OCI-LY1 (cell line): ENCODE results near the gene STAG1.

ENCODE experiments used
- H2AFZ ChIP-seq: fragments of 200-600 bp; sonication (generic), shearing (Covaris generic); 2 replicates; pipeline ENCODE4 v1.6.0; 2014; ENCODE audit warnings: antibody characterized with exemption, mild to moderate bottlenecking, low read length
- H3F3A ChIP-seq: fragments of 200-600 bp; sonication (generic), shearing (Covaris generic); 2 replicates; pipeline ENCODE4 v1.6.0; 2014; ENCODE audit warnings: mild to moderate bottlenecking, antibody characterized with exemption, low read length, moderate library complexity; ENCODE audit not compliant: insufficient read depth
- H3K27ac ChIP-seq: fragments of 200-600 bp; sonication (generic); 2 replicates; pipeline ENCODE4 v1.5.1; 2014; ENCODE audit warnings: low read length, mixed run types, mild to moderate bottlenecking, low read depth; ENCODE audit not compliant: poor library complexity, severe bottlenecking
- H3K27me3 ChIP-seq: fragments of 200-600 bp; sonication (generic); 2 replicates; pipeline ENCODE4 v1.6.0; 2014; ENCODE audit warnings: antibody characterized with exemption, mild to moderate bottlenecking, low read length, moderate library complexity; ENCODE audit not compliant: insufficient read depth
- H3K36me3 ChIP-seq: fragments of 200-600 bp; sonication (generic); 2 replicates; pipeline ENCODE4 v1.6.1; 2014; ENCODE audit warnings: mild to moderate bottlenecking, antibody characterized with exemption, low read length, moderate library complexity, mixed read lengths; ENCODE audit not compliant: insufficient read depth
- H3K4me1 ChIP-seq: fragments of 200-600 bp; sonication (generic); 2 replicates; pipeline ENCODE4 v1.5.1; 2014; ENCODE audit warnings: mild to moderate bottlenecking, low read length, moderate library complexity; ENCODE audit not compliant: insufficient read depth, severe bottlenecking
- H3K4me2 ChIP-seq: fragments of 200-600 bp; sonication (generic), shearing (Covaris generic); 2 replicates; pipeline ENCODE4 v1.6.1; 2014; ENCODE audit warnings: low read length
- H3K4me3 ChIP-seq: fragments of 200-600 bp; sonication (generic); 2 replicates; pipeline ENCODE4 v1.5.1; 2014; ENCODE audit warnings: low read length, low read depth, mild to moderate bottlenecking, mixed read lengths; ENCODE audit not compliant: poor library complexity, severe bottlenecking
- H3K79me2 ChIP-seq: fragments of 200-600 bp; shearing (Covaris generic); 2 replicates; pipeline ENCODE4 v1.6.1; 2016; ENCODE audit warnings: mixed run types, low read length, mixed read lengths; ENCODE audit not compliant: insufficient read depth
- H3K9ac ChIP-seq: fragments of 200-600 bp; sonication (generic), shearing (Covaris generic); 2 replicates; pipeline ENCODE4 v1.6.1; 2014; ENCODE audit warnings: mild to moderate bottlenecking, low read length, mixed read lengths
- H3K9me2 ChIP-seq: fragments of 200-600 bp; sonication (generic), shearing (Covaris generic); 2 replicates; pipeline ENCODE4 v1.6.1; 2014; ENCODE audit warnings: low read depth, mild to moderate bottlenecking, low read length, mixed read lengths
- H3K9me3 ChIP-seq: fragments of 200-600 bp; shearing (Covaris generic); 2 replicates; pipeline ENCODE4 v1.6.1; 2014; ENCODE audit warnings: low read length, mixed read lengths
- H4K20me1 ChIP-seq: fragments of 200-600 bp; sonication (generic), shearing (Covaris generic); 2 replicates; pipeline ENCODE4 v1.6.0; 2016; ENCODE audit warnings: mild to moderate bottlenecking, low read length; ENCODE audit not compliant: insufficient read depth
- EZH2 ChIP-seq: fragments of 200-600 bp; sonication (generic), shearing (Covaris generic); IDR thresholded peaks from 2 replicates; pipeline ENCODE4 v1.8.0; 2017; ENCODE audit warnings: borderline replicate concordance, mixed run types, mild to moderate bottlenecking, antibody characterized with exemption, low read length, moderate library complexity, mixed read lengths
- TF ChIP-seq, protein P1 (sequence below): fragments of 200-600 bp; sonication (generic), shearing (Covaris generic); IDR thresholded peaks from 2 replicates; pipeline ENCODE4 v1.5.1; 2017; ENCODE audit warnings: mild to moderate bottlenecking, antibody characterized with exemption, low read length, moderate library complexity, mixed read lengths

Gene STAG1

DNA sequence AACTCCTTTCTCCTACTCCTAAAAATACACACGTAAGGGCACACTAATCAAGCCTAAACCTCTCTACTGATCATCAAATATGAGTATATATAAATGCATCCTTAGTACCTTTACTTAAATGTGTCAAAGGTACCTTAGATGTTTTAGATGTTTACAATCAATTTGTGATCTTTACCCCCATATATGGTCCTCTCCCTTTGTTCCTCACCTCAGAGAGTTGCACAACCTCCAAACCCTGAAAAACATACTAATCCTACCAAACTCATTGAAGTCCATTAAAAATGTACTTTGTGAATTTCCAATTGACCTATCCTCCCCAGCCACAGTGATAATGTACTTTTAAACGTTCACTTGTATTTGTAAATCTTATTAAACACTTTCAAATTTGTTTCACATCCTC lies 249.1 kb downstream of the STAG1 start:
- H3K4me2 ChIP-seq = no peak overlapping the region
- H3K9me3 ChIP-seq = no peaks in the 10 kb centered on the region
- no peaks in the 10 kb centered on the region for H3F3A ChIP-seq
- H3K27ac ChIP-seq = no peak overlapping the region
- no peak overlapping the region for H2AFZ ChIP-seq
- TF ChIP-seq, protein P1, sequence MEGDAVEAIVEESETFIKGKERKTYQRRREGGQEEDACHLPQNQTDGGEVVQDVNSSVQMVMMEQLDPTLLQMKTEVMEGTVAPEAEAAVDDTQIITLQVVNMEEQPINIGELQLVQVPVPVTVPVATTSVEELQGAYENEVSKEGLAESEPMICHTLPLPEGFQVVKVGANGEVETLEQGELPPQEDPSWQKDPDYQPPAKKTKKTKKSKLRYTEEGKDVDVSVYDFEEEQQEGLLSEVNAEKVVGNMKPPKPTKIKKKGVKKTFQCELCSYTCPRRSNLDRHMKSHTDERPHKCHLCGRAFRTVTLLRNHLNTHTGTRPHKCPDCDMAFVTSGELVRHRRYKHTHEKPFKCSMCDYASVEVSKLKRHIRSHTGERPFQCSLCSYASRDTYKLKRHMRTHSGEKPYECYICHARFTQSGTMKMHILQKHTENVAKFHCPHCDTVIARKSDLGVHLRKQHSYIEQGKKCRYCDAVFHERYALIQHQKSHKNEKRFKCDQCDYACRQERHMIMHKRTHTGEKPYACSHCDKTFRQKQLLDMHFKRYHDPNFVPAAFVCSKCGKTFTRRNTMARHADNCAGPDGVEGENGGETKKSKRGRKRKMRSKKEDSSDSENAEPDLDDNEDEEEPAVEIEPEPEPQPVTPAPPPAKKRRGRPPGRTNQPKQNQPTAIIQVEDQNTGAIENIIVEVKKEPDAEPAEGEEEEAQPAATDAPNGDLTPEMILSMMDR = no peak
- TF ChIP-seq EZH2 = no peak
- H3K4me3 ChIP-seq = no peak overlapping the region
- H3K36me3 ChIP-seq = peaks cover 13% of the 10 kb centered on the region; the same call in 1 of the 2 replicates
- no peaks in the 10 kb centered on the region for H3K9me2 ChIP-seq
- no peaks in the 10 kb centered on the region for H3K4me1 ChIP-seq
- no peak overlapping the region for H3K9ac ChIP-seq
- H4K20me1 ChIP-seq = no peaks in the 10 kb centered on the region
- no peaks in the 10 kb centered on the region for H3K79me2 ChIP-seq
- H3K27me3 ChIP-seq = no peaks in the 10 kb centered on the region

DNA sequence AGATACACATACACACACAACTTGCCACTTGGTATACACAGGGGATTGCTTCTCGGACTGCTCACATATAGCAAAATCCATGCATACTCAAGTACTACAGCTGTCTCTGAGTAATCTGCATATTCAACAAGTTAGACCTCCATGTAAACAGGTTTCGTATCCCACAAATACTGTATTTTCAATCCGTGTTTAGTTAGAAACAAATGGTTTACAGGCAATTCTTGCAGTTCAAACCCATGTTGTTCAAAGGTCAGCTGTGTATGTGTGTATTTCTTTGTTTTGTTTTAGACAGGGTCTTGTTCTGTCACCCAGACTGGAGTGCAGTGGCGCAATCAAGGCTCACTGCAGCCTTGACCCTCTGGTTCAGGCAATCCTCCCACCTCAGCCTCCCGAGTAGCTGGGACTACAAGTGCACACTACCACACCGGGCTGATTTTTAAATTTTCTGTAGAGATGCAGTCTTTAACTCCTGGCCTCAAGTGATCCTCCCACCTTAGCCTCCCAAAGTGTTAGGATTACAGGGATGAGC lies 253.2 kb downstream of the STAG1 start:
- Histone ChIP-seq H3K9me2 (no peaks in the 10 kb centered on the region), H3F3A (no peaks in the 10 kb centered on the region), H3K9me3 (peaks cover 5% of the 10 kb centered on the region; the same call in 1 of the 2 replicates), H3K4me1 (no peaks in the 10 kb centered on the region), H3K27ac (no peak overlapping the region), H3K9ac (no peak overlapping the region), H3K4me2 (no peak overlapping the region), H3K27me3 (no peaks in the 10 kb centered on the region), H3K79me2 (no peaks in the 10 kb centered on the region), H3K4me3 (no peak overlapping the region), H3K36me3 (peaks cover 27% of the 10 kb centered on the region), H4K20me1 (no peaks in the 10 kb centered on the region), H2AFZ (no peak overlapping the region)
- TF ChIP-seq EZH2 = no peak
- TF ChIP-seq, protein P1 = no peak

DNA sequence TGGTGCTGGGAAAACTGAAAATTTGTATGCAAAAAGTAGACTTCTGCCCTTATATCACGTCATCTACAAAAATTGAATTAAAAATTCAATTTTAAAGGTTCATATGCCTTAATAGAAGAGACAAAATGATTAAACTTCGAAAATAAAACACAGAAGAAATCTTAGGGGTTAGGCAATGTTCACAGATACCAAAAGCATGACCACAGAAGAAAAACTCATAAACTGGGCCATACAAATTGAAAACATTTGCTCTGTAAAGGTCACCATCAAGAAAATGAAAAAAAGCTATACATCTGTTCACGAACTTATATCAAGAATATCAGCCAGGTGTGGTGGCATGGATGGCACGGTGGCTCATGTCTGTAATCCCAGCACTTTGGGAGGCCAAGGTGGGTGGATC lies 257.0 kb downstream of the STAG1 start:
- peaks cover 49% of the 10 kb centered on the region for H3K36me3 ChIP-seq
- no peaks in the 10 kb centered on the region for H3K79me2 ChIP-seq
- H3K4me1 ChIP-seq = no peaks in the 10 kb centered on the region
- H3F3A ChIP-seq = no peaks in the 10 kb centered on the region
- H3K9me2 ChIP-seq = no peaks in the 10 kb centered on the region
- no peaks in the 10 kb centered on the region for H4K20me1 ChIP-seq
- peaks cover 8% of the 10 kb centered on the region; the same call in 1 of the 2 replicates for H3K9me3 ChIP-seq
- no peak overlapping the region for H3K4me2 ChIP-seq
- H3K9ac ChIP-seq = no peak overlapping the region
- TF ChIP-seq EZH2 = no peak
- TF ChIP-seq, protein P1 = no peak
- H3K27ac ChIP-seq = no peak overlapping the region
- no peak overlapping the region for H2AFZ ChIP-seq
- no peak overlapping the region for H3K4me3 ChIP-seq
- H3K27me3 ChIP-seq = no peaks in the 10 kb centered on the region
